Neural cell (in vitro differentiated cells): Measurements from ENCODE around the gene POC5. TPM values are rescaled to one million over a fixed set of nuclear protein-coding genes. Genes with fewer than 3 reads are reported as not detected.

ENCODE experiments used
- H2AFZ ChIP-seq: fragments of 200-600, 300-800 bp; sonication (generic), shearing (Covaris generic); 2 replicates; pipeline ENCODE4 v1.6.0; 2014; ENCODE audit warnings: low read depth, mild to moderate bottlenecking, antibody characterized with exemption, low read length, moderate library complexity
- H3F3A ChIP-seq: fragments of 200-600 bp; shearing (Covaris generic); 2 replicates; pipeline ENCODE4 v1.6.1; 2016; ENCODE audit warnings: mild to moderate bottlenecking, moderate library complexity, mixed read lengths, antibody characterized with exemption, low read length; ENCODE audit not compliant: insufficient read depth, poor library complexity, severe bottlenecking
- H3K27ac ChIP-seq: fragments of 200-600, 300-800 bp; sonication (generic), shearing (Covaris generic); 2 replicates; pipeline ENCODE4 v1.5.1; 2014; ENCODE audit warnings: mild to moderate bottlenecking, low read length, moderate library complexity
- H3K27me3 ChIP-seq: fragments of 300-800, 200-600 bp; sonication (generic), shearing (Covaris generic); 2 replicates; pipeline ENCODE4 v1.6.0; 2014; ENCODE audit warnings: mild to moderate bottlenecking, low read depth, low read length, moderate library complexity; ENCODE audit not compliant: insufficient read depth
- H3K36me3 ChIP-seq: fragments of 300-800, 200-600 bp; sonication (generic), shearing (Covaris generic); 2 replicates; pipeline ENCODE4 v1.5.1; 2014; ENCODE audit warnings: mild to moderate bottlenecking, antibody characterized with exemption, low read length, moderate library complexity; ENCODE audit not compliant: insufficient read depth
- H3K4me2 ChIP-seq: fragments of 300-800, 200-600 bp; sonication (generic), shearing (Covaris generic); 2 replicates; pipeline ENCODE4 v1.6.0; 2014; ENCODE audit warnings: mild to moderate bottlenecking, low read length
- H3K4me3 ChIP-seq: fragments of 300-800, 200-600 bp; sonication (generic), shearing (Covaris generic); 2 replicates; pipeline ENCODE4 v1.5.1; 2014; ENCODE audit warnings: mild to moderate bottlenecking, low read length, moderate library complexity
- H3K79me2 ChIP-seq: fragments of 200-600 bp; shearing (Covaris generic); replicated peaks from 2 replicates; pipeline ENCODE4 v1.6.0; 2014; ENCODE audit warnings: mild to moderate bottlenecking, low read length, moderate library complexity; ENCODE audit not compliant: insufficient read depth
- H3K9ac ChIP-seq: fragments of 300-800, 200-600 bp; sonication (generic), shearing (Covaris generic); 2 replicates; pipeline ENCODE4 v1.6.1; 2016; ENCODE audit warnings: mild to moderate bottlenecking, low read length, mixed read lengths
- H3K9me2 ChIP-seq: fragments of 200-600 bp; shearing (Covaris generic); 2 replicates; pipeline ENCODE4 v1.6.1; 2016; ENCODE audit warnings: mild to moderate bottlenecking, low read length, mixed read lengths; ENCODE audit not compliant: insufficient read depth
- H3K9me3 ChIP-seq: fragments of 200-600, 300-800 bp; sonication (generic), shearing (Covaris generic); 2 replicates; pipeline ENCODE4 v1.6.1; 2016; ENCODE audit warnings: mild to moderate bottlenecking, mixed run types, low read length, moderate library complexity, mixed read lengths
- H4K20me1 ChIP-seq: fragments of 200-600 bp; shearing (Covaris generic); 2 replicates; pipeline ENCODE4 v1.6.1; 2016; ENCODE audit warnings: mild to moderate bottlenecking, mixed run types; ENCODE audit not compliant: insufficient read depth
- EP300 ChIP-seq: fragments of 450-650 bp; conservative IDR thresholded peaks from 2 replicates; pipeline ENCODE4 v1.6.1; 2014; ENCODE audit warnings: antibody characterized with exemption, mild to moderate bottlenecking, moderate library complexity; ENCODE audit not compliant: poor library complexity, severe bottlenecking
- EZH2 ChIP-seq: fragments of 200-600, 300-800 bp; shearing (Covaris generic), sonication (generic); IDR thresholded peaks from 2 replicates; pipeline ENCODE4 v1.6.1; 2014; ENCODE audit warnings: antibody characterized with exemption, low read length, borderline replicate concordance, mild to moderate bottlenecking; ENCODE audit not compliant: insufficient read depth, poor library complexity, severe bottlenecking
- MXI1 ChIP-seq: fragments of 450-650 bp; conservative IDR thresholded peaks from 2 replicates; pipeline ENCODE4 v1.6.1; 2014; ENCODE audit warnings: antibody characterized with exemption, mild to moderate bottlenecking; ENCODE audit not compliant: poor library complexity, severe bottlenecking
- POLR2AphosphoS5 ChIP-seq: IDR thresholded peaks from 2 replicates; pipeline ENCODE4 v1.6.1; 2012
- RAD21 ChIP-seq: fragments of 450-650 bp; conservative IDR thresholded peaks from 2 replicates; pipeline ENCODE4 v1.6.1; 2014; ENCODE audit warnings: antibody characterized with exemption, mild to moderate bottlenecking, moderate library complexity
- SMC3 ChIP-seq: fragments of 450-650 bp; conservative IDR thresholded peaks from 2 replicates; pipeline ENCODE4 v1.6.1; 2014; ENCODE audit warnings: antibody characterized with exemption, mild to moderate bottlenecking, moderate library complexity; ENCODE audit not compliant: poor library complexity
- TAF1 ChIP-seq: IDR thresholded peaks from 2 replicates; pipeline ENCODE4 v1.6.1; 2012; ENCODE audit warnings: low read depth
- polyA plus RNA-seq: library from polyadenylated mRNA; depleted of rRNA; stranded (reverse); fragments of >200 nt; gene quantifications from 2 replicates; pipeline ENCODE4 v1.2.3, GENCODE V29; 2014
- TF ChIP-seq, protein P1 (sequence below): IDR thresholded peaks from 2 replicates; pipeline ENCODE4 v1.6.1; 2012; ENCODE audit warnings: borderline replicate concordance
- TF ChIP-seq, protein P2 (sequence below): fragments of 450-650 bp; IDR thresholded peaks from 2 replicates; pipeline ENCODE4 v1.5.1; 2014; ENCODE audit warnings: antibody characterized with exemption, mild to moderate bottlenecking, moderate library complexity; ENCODE audit not compliant: poor library complexity, severe bottlenecking

Gene POC5
- polyA plus RNA-seq, 1 donor from 2014 or later: 36.1 TPM

DNA sequence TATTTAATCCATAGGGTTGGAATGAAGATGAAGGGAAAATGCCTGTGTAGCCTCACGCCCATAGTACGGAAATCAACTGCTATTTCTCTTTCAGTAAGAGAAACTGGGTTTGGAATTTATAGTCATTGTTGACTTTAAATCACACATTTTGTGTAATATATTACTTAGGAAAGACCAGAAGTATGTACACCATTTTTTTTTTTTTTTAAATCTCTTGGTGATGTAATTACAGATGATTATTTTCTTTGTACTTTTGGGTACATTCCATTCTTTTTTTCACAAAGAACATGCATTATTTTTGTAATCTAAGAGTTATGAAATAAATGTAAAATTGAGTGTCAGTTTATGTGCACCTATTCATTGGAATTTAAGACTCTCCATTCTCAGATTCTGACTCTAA lies 45.7 kb downstream of the POC5 start (continued):
- TF ChIP-seq MXI1 (no peak), RAD21 (no peak)

DNA sequence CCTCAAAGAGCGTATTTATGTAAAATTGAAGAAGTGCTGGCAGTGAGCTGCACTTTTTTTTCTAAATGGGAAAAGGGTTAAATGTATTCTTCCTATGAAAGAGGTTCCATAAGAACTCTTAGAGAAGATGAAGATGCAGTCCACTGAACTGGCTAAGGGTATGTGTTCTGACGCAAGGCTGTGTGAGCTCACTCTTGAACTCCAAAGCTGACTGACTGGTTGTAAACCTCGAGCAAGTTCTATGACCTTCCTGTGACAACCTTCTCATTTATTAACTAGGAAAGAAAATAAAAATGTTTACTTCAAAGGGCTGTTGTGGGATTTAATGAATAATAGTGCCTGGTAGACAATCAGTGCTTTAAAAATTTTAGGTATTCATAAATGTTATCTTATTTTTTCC lies 46.7 kb downstream of the POC5 start:
- Histone ChIP-seq H3K4me2 (no peak overlapping the region), H3K27ac (no peak overlapping the region), H3K4me3 (no peak overlapping the region), H3K79me2 (no peaks in the 10 kb centered on the region), H3K36me3 (no peaks in the 10 kb centered on the region), H3K9me2 (no peaks in the 10 kb centered on the region), H3K9ac (no peak overlapping the region), H2AFZ (no peak overlapping the region), H4K20me1 (no peaks in the 10 kb centered on the region), H3F3A (no peaks in the 10 kb centered on the region), H3K27me3 (no peaks in the 10 kb centered on the region), H3K9me3 (no peaks in the 10 kb centered on the region)
- no peak for TF ChIP-seq MXI1
- TF ChIP-seq POLR2AphosphoS5: no peak
- TF ChIP-seq TAF1: no peak
- TF ChIP-seq, protein P1, sequence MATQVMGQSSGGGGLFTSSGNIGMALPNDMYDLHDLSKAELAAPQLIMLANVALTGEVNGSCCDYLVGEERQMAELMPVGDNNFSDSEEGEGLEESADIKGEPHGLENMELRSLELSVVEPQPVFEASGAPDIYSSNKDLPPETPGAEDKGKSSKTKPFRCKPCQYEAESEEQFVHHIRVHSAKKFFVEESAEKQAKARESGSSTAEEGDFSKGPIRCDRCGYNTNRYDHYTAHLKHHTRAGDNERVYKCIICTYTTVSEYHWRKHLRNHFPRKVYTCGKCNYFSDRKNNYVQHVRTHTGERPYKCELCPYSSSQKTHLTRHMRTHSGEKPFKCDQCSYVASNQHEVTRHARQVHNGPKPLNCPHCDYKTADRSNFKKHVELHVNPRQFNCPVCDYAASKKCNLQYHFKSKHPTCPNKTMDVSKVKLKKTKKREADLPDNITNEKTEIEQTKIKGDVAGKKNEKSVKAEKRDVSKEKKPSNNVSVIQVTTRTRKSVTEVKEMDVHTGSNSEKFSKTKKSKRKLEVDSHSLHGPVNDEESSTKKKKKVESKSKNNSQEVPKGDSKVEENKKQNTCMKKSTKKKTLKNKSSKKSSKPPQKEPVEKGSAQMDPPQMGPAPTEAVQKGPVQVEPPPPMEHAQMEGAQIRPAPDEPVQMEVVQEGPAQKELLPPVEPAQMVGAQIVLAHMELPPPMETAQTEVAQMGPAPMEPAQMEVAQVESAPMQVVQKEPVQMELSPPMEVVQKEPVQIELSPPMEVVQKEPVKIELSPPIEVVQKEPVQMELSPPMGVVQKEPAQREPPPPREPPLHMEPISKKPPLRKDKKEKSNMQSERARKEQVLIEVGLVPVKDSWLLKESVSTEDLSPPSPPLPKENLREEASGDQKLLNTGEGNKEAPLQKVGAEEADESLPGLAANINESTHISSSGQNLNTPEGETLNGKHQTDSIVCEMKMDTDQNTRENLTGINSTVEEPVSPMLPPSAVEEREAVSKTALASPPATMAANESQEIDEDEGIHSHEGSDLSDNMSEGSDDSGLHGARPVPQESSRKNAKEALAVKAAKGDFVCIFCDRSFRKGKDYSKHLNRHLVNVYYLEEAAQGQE: no peak
- TF ChIP-seq EZH2: no peak
- TF ChIP-seq, protein P2, sequence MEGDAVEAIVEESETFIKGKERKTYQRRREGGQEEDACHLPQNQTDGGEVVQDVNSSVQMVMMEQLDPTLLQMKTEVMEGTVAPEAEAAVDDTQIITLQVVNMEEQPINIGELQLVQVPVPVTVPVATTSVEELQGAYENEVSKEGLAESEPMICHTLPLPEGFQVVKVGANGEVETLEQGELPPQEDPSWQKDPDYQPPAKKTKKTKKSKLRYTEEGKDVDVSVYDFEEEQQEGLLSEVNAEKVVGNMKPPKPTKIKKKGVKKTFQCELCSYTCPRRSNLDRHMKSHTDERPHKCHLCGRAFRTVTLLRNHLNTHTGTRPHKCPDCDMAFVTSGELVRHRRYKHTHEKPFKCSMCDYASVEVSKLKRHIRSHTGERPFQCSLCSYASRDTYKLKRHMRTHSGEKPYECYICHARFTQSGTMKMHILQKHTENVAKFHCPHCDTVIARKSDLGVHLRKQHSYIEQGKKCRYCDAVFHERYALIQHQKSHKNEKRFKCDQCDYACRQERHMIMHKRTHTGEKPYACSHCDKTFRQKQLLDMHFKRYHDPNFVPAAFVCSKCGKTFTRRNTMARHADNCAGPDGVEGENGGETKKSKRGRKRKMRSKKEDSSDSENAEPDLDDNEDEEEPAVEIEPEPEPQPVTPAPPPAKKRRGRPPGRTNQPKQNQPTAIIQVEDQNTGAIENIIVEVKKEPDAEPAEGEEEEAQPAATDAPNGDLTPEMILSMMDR: no peak
- no peak for TF ChIP-seq SMC3
- no peak for TF ChIP-seq RAD21
- no peak for TF ChIP-seq EP300

DNA sequence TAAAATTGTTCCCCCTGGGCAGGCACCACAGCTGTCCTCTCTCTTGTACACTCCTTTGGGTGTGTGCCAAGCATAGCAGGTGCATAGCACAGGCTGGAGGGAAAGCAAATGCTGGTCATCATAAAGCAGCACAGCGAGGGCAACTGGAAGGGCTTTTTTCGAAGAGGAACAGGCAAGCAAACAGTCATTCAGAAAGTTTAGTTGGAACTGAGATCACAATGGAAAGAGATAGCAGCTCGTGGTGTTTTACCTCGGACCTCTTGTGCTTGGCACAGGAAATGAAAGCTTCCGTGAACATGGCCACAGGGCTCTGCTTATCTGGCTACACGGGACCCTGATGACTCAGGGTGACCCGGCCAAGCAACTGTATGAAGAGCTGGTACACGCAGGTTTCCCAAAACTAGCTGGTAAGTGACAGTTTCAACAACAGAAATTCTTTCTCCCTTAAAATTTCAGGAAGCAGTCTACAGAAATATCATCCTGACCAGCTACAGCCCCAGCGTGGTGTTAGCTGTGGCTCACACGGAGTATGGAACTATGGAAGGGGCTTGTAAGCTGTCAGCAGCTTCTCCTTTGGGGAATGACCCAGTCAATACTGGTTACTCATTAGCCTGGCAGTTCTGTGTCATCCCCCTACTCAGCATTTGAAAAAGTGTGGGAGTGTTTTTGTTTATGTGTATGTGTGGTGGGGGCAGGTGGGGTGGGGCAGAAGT lies 48.1 kb downstream of the POC5 start:
- Histone ChIP-seq H3K79me2 (no peaks in the 10 kb centered on the region), H3K9me2 (no peaks in the 10 kb centered on the region), H2AFZ (no peak overlapping the region), H3K36me3 (no peaks in the 10 kb centered on the region), H3K9ac (no peak overlapping the region), H4K20me1 (no peaks in the 10 kb centered on the region), H3K27me3 (no peaks in the 10 kb centered on the region), H3K27ac (no peak overlapping the region), H3K4me2 (no peak overlapping the region), H3K9me3 (no peaks in the 10 kb centered on the region), H3K4me3 (no peak overlapping the region), H3F3A (no peaks in the 10 kb centered on the region)
- TF ChIP-seq SMC3 (no peak), EP300 (no peak), RAD21 (no peak), POLR2AphosphoS5 (no peak), TAF1 (no peak), EZH2 (no peak), MXI1 (no peak)
- TF ChIP-seq, protein P1: no peak
- TF ChIP-seq, protein P2: no peak
